DMS 273 (cell line): ENCODE measurements around the gene CLDN5.
A peak's percentile ranks its signal among the peaks of the same experiment; 100 is the strongest.

Experiments
- DNase-seq: peaks from one replicate; lab custom pipeline; 2025; ENCODE audit not compliant: unreplicated experiment; lab: John Stamatoyannopoulos, UW

CLDN5 gene

DNA sequence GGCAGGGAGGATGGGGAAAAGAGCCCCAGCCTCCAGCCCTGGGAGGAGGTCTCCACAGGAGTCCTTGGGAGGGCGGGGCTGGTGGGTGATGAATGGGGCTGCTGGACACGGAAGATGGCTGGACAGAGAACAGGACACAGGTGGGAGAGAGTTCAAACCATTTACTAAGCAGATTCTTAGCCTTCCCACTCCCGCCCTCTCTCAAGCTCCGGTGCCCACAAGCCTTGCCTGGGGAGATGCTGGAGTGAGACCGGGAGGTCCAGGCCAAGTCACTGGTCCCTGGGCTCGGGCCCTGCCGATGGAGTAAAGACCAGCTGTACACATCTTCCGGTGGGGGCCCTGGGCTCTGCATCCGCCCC is 1.4 kb downstream of the CLDN5 start:
- no peak for DNase-seq

DNA sequence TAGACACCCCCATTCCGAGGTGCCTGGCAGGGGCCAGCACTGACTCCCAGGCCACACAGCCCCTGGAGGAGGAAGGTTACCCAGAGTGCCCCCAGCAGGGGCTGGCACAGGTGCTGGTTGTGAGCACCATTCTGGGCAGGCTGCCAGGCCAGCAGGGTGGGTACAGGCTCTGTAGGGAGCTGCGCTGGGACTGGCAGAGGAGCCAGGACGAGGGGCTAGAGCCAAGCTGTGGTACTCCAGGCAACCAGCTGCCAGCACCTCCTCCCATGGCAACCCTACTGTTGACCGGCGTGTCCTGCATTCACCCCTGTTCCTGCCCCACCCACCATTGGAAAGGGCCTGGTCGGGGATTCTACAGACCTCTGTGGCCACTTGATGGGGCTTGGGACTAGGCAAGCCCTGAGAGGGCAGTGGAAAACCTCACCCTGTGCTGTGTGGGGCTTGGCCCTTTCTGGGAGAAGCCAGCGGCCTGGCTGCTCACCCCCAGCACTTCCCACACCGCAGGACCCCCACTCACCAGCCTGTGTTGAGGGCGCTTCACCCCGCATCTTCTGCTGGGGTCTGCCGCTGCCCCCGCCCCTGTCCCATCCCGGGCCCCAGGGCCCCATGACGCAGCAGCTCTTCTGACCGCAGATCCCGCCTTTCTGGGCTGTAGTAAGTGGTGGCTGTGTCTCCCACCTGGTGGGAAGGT is 1.9 kb downstream of the CLDN5 start:
- peak; percentile 93 for DNase-seq

DNA sequence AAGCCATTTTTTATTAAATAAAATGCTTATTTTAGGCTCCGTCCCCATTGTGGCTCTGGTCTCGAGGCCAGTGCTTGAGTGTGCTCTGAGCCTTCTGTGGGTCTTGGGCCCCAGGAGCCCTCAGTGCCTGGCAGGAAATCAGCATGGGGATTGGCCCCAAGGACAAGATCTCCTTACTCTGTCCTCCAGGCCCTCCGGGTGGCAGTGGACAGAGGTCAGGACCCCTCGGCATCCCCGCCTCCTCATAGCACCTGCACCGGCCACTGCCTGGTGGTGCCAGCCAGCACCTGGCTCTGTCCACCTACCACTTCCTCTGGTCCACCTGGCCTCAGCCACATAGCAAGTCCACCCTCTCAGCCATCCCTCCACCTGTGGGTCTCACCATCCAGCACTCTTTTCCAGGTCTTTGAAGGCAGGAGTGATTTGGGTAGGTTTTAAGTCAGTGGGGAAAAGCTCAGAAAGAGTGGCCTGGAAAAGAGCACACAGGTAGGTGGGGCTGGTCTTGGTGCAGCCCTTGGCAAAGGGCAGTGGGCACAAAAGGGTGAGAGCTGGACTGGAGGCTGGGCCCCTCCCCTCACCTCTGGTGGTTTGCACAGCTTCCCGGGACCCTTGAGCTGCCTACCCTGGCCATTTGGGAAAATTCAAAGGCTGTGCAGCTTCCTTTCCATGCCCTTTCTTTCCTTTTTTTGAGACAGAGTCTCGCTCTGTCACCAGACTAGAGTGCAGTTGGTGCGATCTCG is 3.5 kb downstream of the CLDN5 start:
- no peak for DNase-seq

GRCh38 chr22:19520007-19520406 is 4.2 kb downstream of the CLDN5 start:
- DNase-seq = no peak

- peak; percentile 36 for DNase-seq
Observed at GRCh38 chr22:19519041-19519926, 4.9 kb downstream of the CLDN5 start.

- DNase-seq = no peak
Observed at GRCh38 chr22:19518635-19519034, 5.6 kb downstream of the CLDN5 start.

GRCh38 chr22:19517919-19518611 is 6.1 kb downstream of the CLDN5 start:
- no peak for DNase-seq

DNA sequence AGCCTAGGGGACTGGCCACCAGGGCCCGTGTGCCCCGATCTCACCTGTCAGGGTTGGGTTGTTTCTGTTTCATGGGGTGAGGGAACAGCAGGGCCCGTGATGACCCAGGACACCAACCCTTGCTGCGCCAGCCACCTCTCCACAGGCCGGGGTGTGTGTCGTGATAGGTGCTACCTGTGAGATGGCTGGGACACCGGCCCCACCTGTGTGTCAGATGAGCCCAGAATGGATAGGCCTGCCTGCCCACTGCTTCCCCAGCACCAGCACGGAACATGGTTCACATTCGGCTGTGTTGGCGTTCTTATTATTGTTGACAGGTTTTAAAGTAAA is 7.1 kb downstream of the CLDN5 start:
- no peak for DNase-seq

DNA sequence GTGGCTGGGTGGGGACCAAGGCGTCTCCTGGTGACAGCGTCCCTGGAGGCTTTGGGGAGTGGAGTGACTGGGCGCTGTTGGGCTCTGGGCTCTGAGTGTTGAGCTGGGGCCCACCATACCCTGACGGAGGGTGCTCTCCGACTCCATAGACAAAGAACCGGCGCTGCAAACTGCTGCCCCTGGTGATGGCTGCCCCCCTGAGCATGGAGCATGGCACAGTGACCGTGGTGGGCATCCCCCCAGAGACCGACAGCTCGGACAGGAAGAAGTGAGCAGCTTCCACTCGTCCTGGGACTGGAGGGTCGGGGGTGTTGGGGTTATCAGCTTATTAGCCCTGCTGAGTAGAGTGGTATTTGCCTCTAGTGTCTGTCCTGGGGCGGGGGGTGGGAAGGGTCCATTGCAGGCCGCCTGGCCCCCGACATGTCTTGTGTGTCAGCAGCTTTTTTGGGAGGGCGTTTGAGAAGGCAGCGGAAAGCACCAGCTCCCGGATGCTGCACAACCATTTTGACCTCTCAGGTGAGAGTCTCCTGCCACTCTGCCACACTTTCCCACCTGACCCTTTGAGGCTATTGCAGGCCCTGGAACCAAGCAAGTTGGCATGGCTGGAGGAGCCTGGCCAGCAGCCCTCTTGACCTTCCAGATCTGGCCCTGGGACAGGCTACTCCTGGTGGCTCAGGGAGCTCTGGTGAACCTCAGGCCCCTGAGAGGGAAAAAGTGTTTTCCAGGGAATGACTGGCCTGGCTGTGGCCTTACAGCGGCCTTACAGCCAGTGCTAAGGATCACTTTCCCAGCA is 7.6 kb downstream of the CLDN5 start:
- no peak for DNase-seq

DNA sequence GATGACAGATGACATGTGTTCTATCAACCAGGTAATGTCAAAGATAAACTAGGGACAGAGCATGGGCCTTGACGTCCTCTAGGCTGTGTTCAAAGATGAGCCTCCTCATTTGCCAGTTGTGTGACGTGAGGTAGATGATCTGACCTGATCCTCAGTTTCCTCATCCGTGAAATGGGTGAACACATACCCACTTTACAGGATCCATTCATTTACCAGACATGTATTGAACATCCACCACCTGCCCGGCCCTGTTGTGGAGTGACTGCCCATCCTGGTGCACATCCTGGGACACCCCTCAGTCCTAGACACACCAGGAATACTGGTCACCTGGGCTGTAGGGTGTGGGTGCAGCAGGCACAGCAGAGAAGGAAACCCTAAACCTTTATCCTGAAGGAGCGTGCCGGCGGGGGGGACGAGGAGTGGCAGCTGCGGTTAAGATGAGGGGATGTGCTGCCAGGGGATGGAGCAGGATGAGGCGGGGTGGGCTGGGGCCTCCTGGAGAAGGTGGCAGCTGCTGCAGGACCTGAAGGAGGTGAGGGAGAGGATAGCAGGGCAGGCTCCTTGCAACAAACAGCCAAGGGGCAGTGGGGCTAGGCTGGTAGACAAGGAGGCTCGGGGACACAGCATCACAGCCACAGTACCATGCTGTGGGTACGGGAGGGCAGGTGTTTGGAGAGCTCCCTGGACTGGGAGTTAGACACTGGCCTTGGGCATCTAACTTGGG is 8.4 kb downstream of the CLDN5 start:
- DNase-seq = no peak

DNA sequence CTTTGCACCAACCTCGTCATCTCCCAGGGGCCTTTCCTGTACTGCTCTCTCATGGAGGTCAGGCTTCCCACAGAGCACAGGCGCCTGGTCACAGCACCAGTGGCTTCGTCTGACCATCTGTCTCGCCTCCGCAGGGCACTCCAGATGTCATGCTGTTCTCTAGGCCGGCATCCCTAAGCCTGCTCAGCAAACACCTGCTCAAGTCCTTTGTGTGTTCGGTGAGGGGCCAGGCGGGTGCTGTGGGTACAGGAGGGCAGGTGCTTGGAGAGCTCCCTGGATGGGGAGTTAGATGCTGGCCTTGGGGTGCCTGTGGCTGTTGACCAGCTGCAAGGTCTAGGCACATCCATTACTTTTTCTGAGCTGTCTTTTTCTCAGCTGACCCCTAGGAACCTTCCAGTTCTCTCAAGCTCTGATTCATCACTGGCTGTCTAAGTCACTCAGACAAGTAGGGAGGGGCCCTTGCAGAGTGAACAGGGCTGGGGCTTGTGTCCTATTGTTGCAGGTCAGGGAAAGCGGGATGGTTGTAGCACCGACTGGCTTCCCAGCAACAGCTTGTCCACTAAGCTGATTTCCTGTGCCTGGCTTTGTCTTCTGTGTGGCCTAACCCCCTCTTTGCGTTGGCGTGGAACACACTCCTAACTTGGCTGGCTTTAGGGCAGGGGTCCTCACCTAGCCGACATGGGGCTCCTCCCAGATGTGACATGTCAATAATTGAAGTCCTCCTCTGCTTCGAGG is 9.2 kb downstream of the CLDN5 start:
- peak; percentile 93 for DNase-seq

- DNase-seq = no peak
Observed at GRCh38 chr22:19513823-19514222, 10.4 kb downstream of the CLDN5 start.

DNA sequence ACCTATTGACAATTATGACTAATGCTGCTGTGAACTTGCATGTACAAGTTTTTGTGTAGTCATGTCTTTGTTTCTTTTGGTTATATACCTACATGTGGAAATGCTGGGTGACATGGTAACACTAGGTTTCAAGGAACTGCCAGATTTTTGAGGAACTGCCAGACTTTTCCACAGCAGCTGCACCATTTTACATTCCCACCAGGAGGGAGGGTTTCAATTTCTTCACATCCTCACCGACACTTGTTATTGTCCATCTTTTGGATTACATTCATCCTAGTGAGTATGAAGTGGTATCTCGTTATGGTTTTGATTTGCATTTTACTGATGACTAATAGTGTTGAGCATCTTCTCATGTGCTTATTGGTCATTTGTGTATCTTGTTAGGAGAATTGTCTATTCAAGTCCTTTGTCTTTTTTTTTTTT is 13.3 kb downstream of the CLDN5 start:
- no peak for DNase-seq

GRCh38 chr22:19509923-19510322 is 14.3 kb downstream of the CLDN5 start:
- DNase-seq = no peak

DNA sequence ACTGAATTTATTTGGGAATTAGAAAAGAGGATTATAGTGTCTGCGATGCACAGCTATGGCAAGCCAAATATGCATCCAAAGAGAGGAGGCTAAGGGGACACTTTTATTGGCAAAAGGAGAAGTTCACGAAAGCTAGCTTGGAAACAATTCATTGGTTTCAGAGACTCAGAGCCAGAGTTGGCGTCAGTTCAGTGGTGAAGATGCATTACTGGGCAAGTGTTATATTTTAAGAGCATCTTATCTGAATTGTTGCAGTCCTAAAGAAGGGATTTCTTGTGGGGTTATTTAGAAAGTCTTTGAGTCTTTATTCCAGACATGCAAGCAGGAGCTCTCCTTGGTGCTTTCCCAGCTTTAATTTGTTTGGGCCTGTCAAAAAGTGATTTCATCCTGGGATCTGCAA is 15.0 kb downstream of the CLDN5 start:
- DNase-seq = no peak

DNA sequence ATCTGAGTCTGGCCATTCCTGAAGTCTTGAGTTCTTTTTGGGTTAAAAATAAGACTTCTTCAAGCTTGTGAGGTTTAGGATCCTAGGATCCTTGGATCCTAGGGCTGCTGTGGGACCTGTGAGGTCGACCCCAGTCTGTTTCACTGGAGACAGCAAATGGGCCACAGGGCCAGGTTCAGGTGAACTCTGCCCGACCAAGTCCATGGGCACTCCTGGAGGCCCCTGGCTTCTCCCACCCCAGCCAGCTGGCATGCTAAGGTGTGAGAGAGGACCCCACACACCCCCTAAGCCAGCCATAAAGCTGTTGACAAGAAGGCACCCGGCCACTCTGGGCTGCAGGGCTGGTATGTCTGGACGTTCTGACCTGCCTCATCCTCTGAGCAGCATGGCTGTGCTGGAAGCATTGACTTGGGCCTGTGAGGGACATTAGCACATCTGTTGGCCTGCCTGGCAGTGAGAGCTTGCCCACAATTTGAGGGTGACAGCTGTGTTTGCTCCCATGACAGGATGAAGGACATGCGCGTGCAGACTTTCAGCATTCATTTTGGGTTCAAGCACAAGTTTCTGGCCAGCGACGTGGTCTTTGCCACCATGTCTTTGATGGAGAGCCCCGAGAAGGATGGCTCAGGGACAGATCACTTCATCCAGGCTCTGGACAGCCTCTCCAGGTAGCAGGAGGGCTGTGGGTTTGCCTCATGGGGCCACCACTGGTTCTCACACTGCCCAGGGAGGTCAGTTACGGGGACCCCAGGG is 16.0 kb downstream of the CLDN5 start:
- DNase-seq = no peak

DNA sequence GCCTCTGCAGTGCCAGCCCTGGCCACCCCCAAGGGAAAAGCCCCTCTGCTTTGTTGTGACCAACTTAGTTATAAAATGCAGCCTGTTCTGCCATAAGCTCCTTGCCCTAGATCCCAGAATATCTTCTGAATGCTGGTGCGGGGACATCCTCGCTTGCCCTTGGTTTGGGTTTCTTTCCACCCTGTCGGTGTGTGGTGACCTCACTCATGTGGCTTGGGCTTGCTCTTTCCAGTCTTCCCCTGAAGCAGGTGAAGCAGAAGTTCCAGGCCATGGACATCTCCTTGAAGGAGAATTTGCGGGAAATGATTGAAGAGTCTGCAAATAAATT is 16.7 kb downstream of the CLDN5 start:
- DNase-seq = no peak

GRCh38 chr22:19506212-19506611 is 18.0 kb downstream of the CLDN5 start:
- no peak for DNase-seq

- DNase-seq = no peak
Observed at GRCh38 chr22:19505735-19506126, 18.5 kb downstream of the CLDN5 start.
